ENCODE data around the gene RPTOR.
A peak's percentile ranks its signal among the peaks of the same experiment; 100 is the strongest.

Gene RPTOR

GRCh38 chr17:80819422-80820164 lies 275.0 kb downstream of the RPTOR start:
- 0 out of 3 replicates have a peak, but pooled peaks have one; percentile 17 for ATAC-seq (ENCODE audit: insufficient read depth, low read depth)
- no peak for DNase-seq
- H3K4me2 ChIP-seq (ENCODE audit: insufficient read depth, low read length) = no peak overlapping the region
- no peaks in the 10 kb centered on the region for H3K9me3 ChIP-seq (ENCODE audit: insufficient read depth, low read length, severe bottlenecking)
- no peaks in the 10 kb centered on the region for H3K27me3 ChIP-seq (ENCODE audit: insufficient read depth, low read length, poor library complexity)
- H2AFZ ChIP-seq (ENCODE audit: low read depth, low read length) = no peak overlapping the region
- H3K79me2 ChIP-seq (ENCODE audit: insufficient read depth, low read length) = no peaks in the 10 kb centered on the region
- peaks cover 8% of the 10 kb centered on the region; the same call in 1 of the 2 replicates for H4K20me1 ChIP-seq (ENCODE audit: insufficient read depth, low read length)
- TF ChIP-seq CTCF (IDR thresholded peaks at IDR 0.05; ENCODE audit: borderline replicate concordance, extremely low read depth, low read length, poor library complexity, severe bottlenecking) (no peak), EZH2 (IDR thresholded peaks at IDR 0.05; ENCODE audit: borderline replicate concordance, low read depth, low read length, severe bottlenecking) (no peak)
- no peak overlapping the region for H3K9ac ChIP-seq (ENCODE audit: low read depth, low read length)
- peak overlapping the region; percentile 44 for H3K27ac ChIP-seq (ENCODE audit: low read length)
- H3K4me3 ChIP-seq (ENCODE audit: low read depth in 1 of 2, low read length in 2 of 2) = no peak overlapping the region
- H3K4me1 ChIP-seq (ENCODE audit: insufficient read depth, low read length) = no peaks in the 10 kb centered on the region
- H3K36me3 ChIP-seq (ENCODE audit: insufficient read depth, low read length) = peaks cover 40% of the 10 kb centered on the region

GRCh38 chr17:80820331-80820730 lies 275.7 kb downstream of the RPTOR start:
- TF ChIP-seq CTCF (IDR thresholded peaks at IDR 0.05; ENCODE audit: borderline replicate concordance, extremely low read depth, low read length, poor library complexity, severe bottlenecking) (no peak), EZH2 (IDR thresholded peaks at IDR 0.05; ENCODE audit: borderline replicate concordance, low read depth, low read length, severe bottlenecking) (no peak)
- no peak for DNase-seq

GRCh38 chr17:80821546-80821945 lies 276.9 kb downstream of the RPTOR start:
- DNase-seq = no peak
- Histone ChIP-seq H3K9ac (ENCODE audit: low read depth, low read length) (no peak overlapping the region), H3K36me3 (ENCODE audit: insufficient read depth, low read length) (peaks cover 54% of the 10 kb centered on the region), H3K27ac (ENCODE audit: low read length) (peak overlapping the region; percentile 35; the same call in 1 of the 2 replicates), H3K4me1 (ENCODE audit: insufficient read depth, low read length) (no peaks in the 10 kb centered on the region), H3K27me3 (ENCODE audit: insufficient read depth, low read length, poor library complexity) (no peaks in the 10 kb centered on the region), H4K20me1 (ENCODE audit: insufficient read depth, low read length) (peaks cover 4% of the 10 kb centered on the region; the same call in 1 of the 2 replicates), H2AFZ (ENCODE audit: low read depth, low read length) (no peak overlapping the region), H3K4me3 (ENCODE audit: low read depth in 1 of 2, low read length in 2 of 2) (no peak overlapping the region), H3K9me3 (ENCODE audit: insufficient read depth, low read length, severe bottlenecking) (no peaks in the 10 kb centered on the region), H3K4me2 (ENCODE audit: insufficient read depth, low read length) (no peak overlapping the region), H3K79me2 (ENCODE audit: insufficient read depth, low read length) (no peaks in the 10 kb centered on the region)
- ATAC-seq (ENCODE audit: insufficient read depth, low read depth) = no peak
- TF ChIP-seq CTCF (IDR thresholded peaks at IDR 0.05; ENCODE audit: borderline replicate concordance, extremely low read depth, low read length, poor library complexity, severe bottlenecking) (no peak), EZH2 (IDR thresholded peaks at IDR 0.05; ENCODE audit: borderline replicate concordance, low read depth, low read length, severe bottlenecking) (no peak)

More at GRCh38 chr17:80820331-80820730, 275.7 kb downstream of the RPTOR start:
- Histone ChIP-seq H3K4me1 (ENCODE audit: insufficient read depth, low read length) (no peaks in the 10 kb centered on the region), H3K27ac (ENCODE audit: low read length) (0 out of 2 replicates have a peak overlapping the region, but pooled peaks have one; percentile 10), H3K4me3 (ENCODE audit: low read depth in 1 of 2, low read length in 2 of 2) (no peak overlapping the region), H2AFZ (ENCODE audit: low read depth, low read length) (no peak overlapping the region), H4K20me1 (ENCODE audit: insufficient read depth, low read length) (peaks cover 8% of the 10 kb centered on the region; the same call in 1 of the 2 replicates), H3K9ac (ENCODE audit: low read depth, low read length) (no peak overlapping the region), H3K9me3 (ENCODE audit: insufficient read depth, low read length, severe bottlenecking) (no peaks in the 10 kb centered on the region), H3K27me3 (ENCODE audit: insufficient read depth, low read length, poor library complexity) (no peaks in the 10 kb centered on the region), H3K79me2 (ENCODE audit: insufficient read depth, low read length) (no peaks in the 10 kb centered on the region), H3K4me2 (ENCODE audit: insufficient read depth, low read length) (no peak overlapping the region), H3K36me3 (ENCODE audit: insufficient read depth, low read length) (peaks cover 47% of the 10 kb centered on the region)
- no peak for ATAC-seq (ENCODE audit: insufficient read depth, low read depth)
